Hematopoietic multipotent progenitor cell treated with erythropoietin and hydrocortisone succinate and interleukin-3 and kit ligand, for 8 days (in vitro differentiated cells): ENCODE data around the gene CAPN7.

Source experiments
- DNase-seq: peaks from one replicate; pipeline ENCODE4 v3.0.0-alpha.2; 2015

Gene CAPN7

GRCh38 chr3:15301761-15302160 is 95.7 kb downstream of the CAPN7 start:
- no peak for DNase-seq
